C4-2B (cell line): ENCODE data around the gene NAPSA.

Experiments used
- CTCF ChIP-seq: fragments of 450-650 bp; conservative IDR thresholded peaks from 2 replicates; pipeline ENCODE4 v1.5.1; 2017; ENCODE audit warnings: mild to moderate bottlenecking
- ZFX ChIP-seq: fragments of 450-650 bp; IDR thresholded peaks from 2 replicates; pipeline ENCODE4 v1.6.1; 2017

GRCh38 chr19:50331994-50332243 is 33.5 kb downstream of the NAPSA start:
- TF ChIP-seq CTCF (no peak), ZFX (no peak)
